GM21529 (cell line): ENCODE data around the gene SAMD4A.

Source experiments
- ATAC-seq: cut with Tn5 transposase; IDR thresholded peaks from one replicate; pipeline ENCODE4 v1.9.1; 2021; ENCODE audit not compliant: unreplicated experiment

SAMD4A gene

GRCh38 chr14:54754116-54754622, 187.2 kb downstream of the SAMD4A start:
- no peak for ATAC-seq

- ATAC-seq = no peak
These were observed 187.9 kb downstream of the SAMD4A start for GRCh38 chr14:54754623-54755386.

- no peak for ATAC-seq
These were observed 189.9 kb downstream of the SAMD4A start for GRCh38 chr14:54756656-54757392.

DNA sequence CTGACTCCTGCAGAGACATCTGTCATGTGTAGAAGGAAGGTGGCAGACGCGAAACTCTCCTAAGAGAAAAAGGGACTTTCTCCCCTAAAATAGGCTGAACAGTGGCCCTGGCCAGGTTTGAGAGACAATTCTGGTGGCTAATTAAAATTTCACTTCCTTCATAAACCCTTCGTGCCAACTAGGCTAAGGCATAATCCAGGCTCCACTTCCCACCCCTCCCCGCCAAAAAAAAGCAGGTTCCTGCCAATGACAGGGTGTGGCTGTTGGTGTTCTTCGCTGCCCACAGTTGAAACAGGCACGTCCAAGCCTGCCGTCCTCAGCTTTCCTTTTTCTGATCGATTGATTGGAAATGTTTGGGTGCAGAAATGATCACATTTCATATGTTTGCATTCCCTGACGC, 191.1 kb downstream of the SAMD4A start:
- no peak for ATAC-seq

DNA sequence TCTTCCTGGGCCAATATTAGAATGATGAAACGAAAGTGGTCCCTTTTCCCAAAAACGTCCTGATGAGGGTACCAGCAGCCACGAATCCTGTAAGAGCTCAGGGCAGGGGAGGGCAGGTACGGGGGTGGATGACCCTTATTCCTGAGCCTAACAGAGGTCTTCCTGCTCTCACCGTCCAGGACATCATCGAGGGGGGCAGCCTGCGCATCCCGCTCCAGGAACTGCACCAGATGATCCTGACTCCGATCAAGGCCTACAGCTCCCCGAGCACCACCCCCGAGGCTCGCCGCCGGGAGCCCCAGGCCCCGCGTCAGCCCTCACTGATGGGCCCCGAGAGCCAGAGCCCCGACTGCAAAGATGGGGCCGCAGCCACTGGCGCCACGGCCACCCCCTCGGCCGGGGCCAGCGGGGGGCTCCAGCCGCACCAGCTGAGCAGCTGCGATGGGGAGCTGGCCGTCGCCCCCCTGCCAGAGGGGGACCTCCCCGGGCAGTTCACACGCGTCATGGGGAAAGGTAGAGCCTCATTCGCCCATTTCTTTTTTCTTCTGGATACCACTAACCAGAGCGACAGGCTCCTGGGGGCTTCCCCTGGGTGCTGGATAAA, 193.2 kb downstream of the SAMD4A start:
- no peak for ATAC-seq

DNA sequence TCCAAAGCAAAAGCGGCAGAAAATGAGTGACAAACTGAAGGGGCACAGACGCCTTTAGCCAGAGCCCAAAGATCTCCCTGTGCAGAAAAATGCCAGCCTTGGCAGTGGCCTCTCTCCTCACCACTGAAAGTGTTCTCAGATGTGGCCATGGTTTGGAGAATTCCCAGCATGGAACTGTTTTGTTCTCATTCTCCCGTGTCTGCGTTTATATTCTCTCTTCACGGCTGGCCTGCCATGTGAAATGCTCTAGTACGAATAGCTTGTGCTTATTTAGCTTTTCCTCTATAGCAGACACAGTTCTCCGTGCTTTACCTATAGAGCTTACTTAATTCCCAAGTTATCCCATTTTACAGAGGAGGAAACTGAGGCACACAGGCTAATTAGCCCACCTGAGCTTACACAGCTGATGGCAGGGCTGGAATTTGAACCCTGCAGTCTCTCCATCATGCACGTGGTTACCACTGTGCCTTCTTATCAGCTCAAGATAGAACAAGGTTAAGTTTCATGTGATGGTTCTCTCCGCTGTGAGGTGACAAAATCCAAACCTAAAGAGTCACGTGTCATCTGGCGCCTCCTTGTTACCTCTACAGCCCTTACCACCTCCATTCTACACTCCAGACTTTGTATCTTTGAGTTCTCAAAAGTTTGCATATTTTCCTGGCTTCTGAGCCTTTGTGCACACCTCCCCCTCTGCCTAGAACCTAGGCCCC, 194.1 kb downstream of the SAMD4A start:
- no peak for ATAC-seq

GRCh38 chr14:54761835-54762234, 194.9 kb downstream of the SAMD4A start:
- no peak for ATAC-seq

DNA sequence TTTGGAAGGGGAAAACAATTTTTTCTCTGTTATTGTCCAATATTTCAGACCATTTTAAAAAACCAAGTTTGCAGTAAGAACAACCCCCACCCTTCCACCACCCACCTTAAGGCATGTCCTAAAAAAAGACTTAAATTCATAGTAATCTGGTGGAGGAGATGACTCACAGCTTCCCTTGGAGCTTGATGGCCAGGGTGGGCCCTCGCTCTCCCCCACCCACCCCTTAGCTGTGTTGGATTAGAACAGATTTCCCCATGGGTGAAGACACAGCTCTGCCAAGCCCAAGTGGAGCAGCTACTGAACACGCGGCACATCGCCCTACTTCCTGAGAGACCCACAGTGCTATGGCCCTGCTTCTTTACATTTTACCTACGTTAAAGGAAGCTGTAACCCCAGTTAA, 195.4 kb downstream of the SAMD4A start:
- ATAC-seq = no peak

- no peak for ATAC-seq
These were observed 196.8 kb downstream of the SAMD4A start for GRCh38 chr14:54763761-54764160.

- no peak for ATAC-seq
These were observed 199.6 kb downstream of the SAMD4A start for GRCh38 chr14:54766276-54767138.

GRCh38 chr14:54767139-54767431, 200.2 kb downstream of the SAMD4A start:
- no peak for ATAC-seq

- no peak for ATAC-seq
These were observed 200.5 kb downstream of the SAMD4A start for GRCh38 chr14:54767450-54767849.

GRCh38 chr14:54768501-54769129, 201.7 kb downstream of the SAMD4A start:
- no peak for ATAC-seq

DNA sequence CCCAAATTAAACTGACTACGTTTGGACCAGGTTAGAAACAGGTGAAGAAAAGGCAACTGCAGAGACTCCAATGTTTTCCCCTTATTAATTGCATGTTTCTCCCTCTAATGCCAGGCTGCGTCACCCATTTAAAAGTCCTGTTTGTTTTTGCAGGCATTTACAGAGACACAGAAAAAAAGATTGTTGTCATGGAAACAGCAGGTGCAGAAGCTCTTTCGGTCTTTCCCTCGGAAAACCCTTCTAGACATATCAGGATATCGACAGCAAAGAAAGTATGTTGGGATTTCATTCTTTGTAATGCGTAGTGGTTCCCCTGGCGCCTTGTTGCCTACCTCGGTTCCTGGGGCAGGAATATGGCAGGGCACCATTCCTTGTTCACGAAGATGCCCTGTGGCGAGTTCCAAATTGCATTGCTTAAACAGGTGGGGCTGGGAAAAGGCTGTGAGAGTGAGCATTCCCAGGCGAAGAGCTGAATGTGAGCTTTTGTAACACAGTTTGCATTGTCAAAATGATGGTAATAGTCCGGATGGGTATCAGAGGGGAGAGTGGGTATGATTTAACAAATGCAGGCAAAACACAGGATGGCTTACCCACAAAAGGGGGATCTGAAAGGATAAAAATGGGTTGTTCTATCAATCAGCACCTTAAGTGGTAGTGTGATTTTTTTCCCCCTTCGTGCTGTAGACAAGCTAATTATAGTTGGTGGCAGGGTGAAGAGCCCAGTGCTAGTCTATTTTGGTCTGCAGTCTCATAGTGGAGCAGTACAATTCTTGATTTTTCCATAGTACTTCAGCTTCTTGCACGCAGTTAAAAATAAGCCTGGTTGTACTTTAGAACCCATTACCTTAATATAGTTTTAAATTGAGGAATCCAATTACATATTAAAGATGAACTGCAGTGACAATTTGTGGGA, 203.3 kb downstream of the SAMD4A start:
- ATAC-seq = no peak

GRCh38 chr14:54771411-54772027, 204.6 kb downstream of the SAMD4A start:
- ATAC-seq = no peak

GRCh38 chr14:54772451-54772881, 205.5 kb downstream of the SAMD4A start:
- no peak for ATAC-seq

DNA sequence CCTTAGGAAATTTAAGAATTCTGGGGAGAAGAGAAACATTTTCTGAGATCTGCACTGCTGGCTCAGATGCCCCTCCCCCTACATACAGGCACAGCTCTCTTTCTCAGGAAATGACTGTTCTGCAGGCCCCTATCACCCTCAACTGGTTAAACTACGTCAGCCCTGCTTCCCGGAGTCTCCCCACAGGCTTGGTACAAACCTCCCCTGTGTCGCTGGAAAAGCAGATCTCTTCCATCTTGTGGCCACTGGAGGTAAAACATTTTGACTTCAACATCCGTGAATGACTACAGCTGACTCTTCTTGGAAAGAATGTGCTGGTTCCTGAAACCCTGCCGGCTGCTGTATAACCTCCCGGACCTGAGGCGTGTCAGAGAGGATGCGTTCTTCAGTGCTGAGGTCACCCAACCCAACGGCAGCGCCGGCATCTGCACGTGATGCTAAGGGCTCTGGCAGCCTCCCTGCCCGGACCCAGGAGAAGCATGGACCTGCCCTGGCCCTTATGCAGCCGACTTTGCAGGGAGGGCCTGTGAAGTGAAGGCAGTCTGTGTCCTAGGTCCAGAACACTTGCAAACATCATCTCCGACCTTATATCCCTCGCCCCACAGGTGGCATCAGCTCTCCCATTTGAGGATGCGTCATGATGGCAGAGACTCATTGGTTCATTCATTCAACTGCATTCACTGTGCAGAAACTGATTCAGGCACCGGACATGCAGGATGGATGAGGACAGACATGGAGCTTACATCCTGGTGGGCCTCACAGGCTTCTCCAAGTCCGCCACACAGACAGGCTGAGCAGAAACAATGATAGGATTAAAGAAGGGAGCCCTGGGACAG, 206.5 kb downstream of the SAMD4A start:
- ATAC-seq = peak; percentile 65

- ATAC-seq = no peak
These were observed 207.9 kb downstream of the SAMD4A start for GRCh38 chr14:54774824-54775223.
